Measurements from ENCODE around the gene DMD. TPM values are rescaled to one million over a fixed set of nuclear protein-coding genes. Genes with fewer than 3 reads are reported as not detected.

DMD gene
- total RNA-seq, 1 experiment from 2014 or later, result 47.2 TPM

DNA sequence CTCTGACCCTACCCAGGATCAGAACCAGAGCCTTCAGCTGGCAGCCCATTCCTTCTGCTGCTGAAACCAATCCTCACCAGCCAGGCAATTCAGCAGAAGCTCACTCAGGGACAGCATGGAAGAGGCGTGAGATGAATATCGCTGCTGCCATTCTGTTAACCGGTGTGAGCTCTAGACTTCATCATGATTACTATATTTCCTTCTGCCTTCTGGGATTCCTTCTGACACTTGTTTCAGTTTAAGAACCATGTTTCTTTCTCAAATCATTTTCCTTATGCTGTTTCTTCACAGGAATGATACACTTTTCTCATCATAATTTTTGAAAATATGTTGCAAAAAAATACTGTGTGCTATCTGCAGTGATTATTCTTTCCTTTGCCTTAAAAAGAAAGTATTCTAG, 1666.2 kb downstream of the DMD start:
- H3K4me1 Mint-ChIP-seq (ENCODE audit: low read depth, unreplicated experiment), result no peaks in the 10 kb centered on the region
- no peaks in the 10 kb centered on the region for H3K9me3 ChIP-seq
- intact Hi-C loops (cut with micrococcal nuclease; ENCODE audit: unreplicated experiment), result loop anchor here (10.0 kb wide), 2 partner anchors 110 to 270 kb away; no protein-coding TSS in a partner anchor
- no peak overlapping the region for H3K4me3 ChIP-seq (ENCODE audit: low read depth, low read length)
- no TSS peak for BruUV-seq (replicated peaks)
- ChIA-PET CTCF (no interaction called here), POLR2A (no interaction called here)
- no peak overlapping the region for H3K27ac Mint-ChIP-seq (ENCODE audit: unreplicated experiment)
- H3K36me3 ChIP-seq (ENCODE audit: control insufficient read depth, insufficient read depth, low read length), result no peaks in the 10 kb centered on the region
- H3K27me3 Mint-ChIP-seq (ENCODE audit: insufficient read depth, unreplicated experiment), result no peaks in the 10 kb centered on the region
- no peak for DNase-seq
- H3K4me3 Mint-ChIP-seq (ENCODE audit: unreplicated experiment), result no peak overlapping the region
- H3K36me3 Mint-ChIP-seq (ENCODE audit: insufficient read depth, unreplicated experiment), result peaks cover 6% of the 10 kb centered on the region
- no peaks in the 10 kb centered on the region for H3K9me3 Mint-ChIP-seq (ENCODE audit: unreplicated experiment)
- no peaks in the 10 kb centered on the region for H3K27me3 ChIP-seq (replicated peaks; ENCODE audit: control insufficient read depth, insufficient read depth, low read length)
- TF ChIP-seq CTCF (IDR thresholded peaks at IDR 0.05; ENCODE audit: insufficient read depth in 1 of 2, low read depth in 1 of 2, low read length in 1 of 2, severe bottlenecking in 1 of 2, unreplicated experiment in 1 of 2), result no peak
- H3K4me1 ChIP-seq, result peaks cover 4% of the 10 kb centered on the region; the same call in 1 of the 2 replicates

DNA sequence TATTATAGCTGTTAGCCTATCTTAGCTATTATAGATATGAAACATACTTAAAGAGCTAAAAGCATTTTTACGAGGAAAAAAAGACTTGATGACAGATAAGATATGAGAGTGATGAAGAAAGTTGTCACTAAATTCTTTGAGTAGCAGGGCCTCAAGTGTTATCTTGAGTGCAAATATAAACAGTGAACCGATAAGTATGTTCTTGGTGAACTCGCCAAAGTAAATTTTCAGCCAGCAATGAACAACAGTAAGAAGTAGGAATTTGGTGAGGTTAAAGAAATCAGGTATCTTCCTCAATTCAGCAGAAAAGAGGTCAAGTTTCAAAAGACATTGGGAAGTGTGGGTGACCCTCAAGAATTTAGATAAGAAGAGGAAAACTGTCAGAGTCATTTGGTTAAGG, 1667.7 kb downstream of the DMD start:
- intact Hi-C loops (cut with micrococcal nuclease; ENCODE audit: unreplicated experiment), result loop anchor here (1.0 to 10.0 kb wide), 4 partner anchors 106 to 269 kb away; no protein-coding TSS in a partner anchor
- no peaks in the 10 kb centered on the region for H3K9me3 Mint-ChIP-seq (ENCODE audit: unreplicated experiment)
- Histone ChIP-seq H3K4me3 (ENCODE audit: low read depth, low read length) (no peak overlapping the region), H3K27me3 (replicated peaks; ENCODE audit: control insufficient read depth, insufficient read depth, low read length) (no peaks in the 10 kb centered on the region), H3K9me3 (no peaks in the 10 kb centered on the region), H3K4me1 (peaks cover 4% of the 10 kb centered on the region; the same call in 1 of the 2 replicates), H3K36me3 (ENCODE audit: control insufficient read depth, insufficient read depth, low read length) (no peaks in the 10 kb centered on the region)
- no TSS peak for BruUV-seq (replicated peaks)
- DNase-seq, result peak in 1 of 2 experiments; percentile 62
- ChIA-PET CTCF (interaction anchor here (0.9 kb wide), 1 partner anchor 114 kb away, joined by 3 read pairs; no protein-coding TSS in a partner anchor), POLR2A (no interaction called here)
- peaks cover 6% of the 10 kb centered on the region for H3K36me3 Mint-ChIP-seq (ENCODE audit: insufficient read depth, unreplicated experiment)
- no peaks in the 10 kb centered on the region for H3K4me1 Mint-ChIP-seq (ENCODE audit: low read depth, unreplicated experiment)
- H3K27ac Mint-ChIP-seq (ENCODE audit: unreplicated experiment), result peak overlapping the region; percentile 76
- TF ChIP-seq CTCF (IDR thresholded peaks at IDR 0.05; ENCODE audit: insufficient read depth in 1 of 2, low read depth in 1 of 2, low read length in 1 of 2, severe bottlenecking in 1 of 2, unreplicated experiment in 1 of 2), result no peak
- H3K4me3 Mint-ChIP-seq (ENCODE audit: unreplicated experiment), result no peak overlapping the region
- no peaks in the 10 kb centered on the region for H3K27me3 Mint-ChIP-seq (ENCODE audit: insufficient read depth, unreplicated experiment)

- H3K27me3 Mint-ChIP-seq (ENCODE audit: insufficient read depth, unreplicated experiment), result no peaks in the 10 kb centered on the region
- Histone ChIP-seq H3K4me1 (peaks cover 4% of the 10 kb centered on the region; the same call in 1 of the 2 replicates), H3K9me3 (no peaks in the 10 kb centered on the region), H3K36me3 (ENCODE audit: control insufficient read depth, insufficient read depth, low read length) (no peaks in the 10 kb centered on the region), H3K27me3 (replicated peaks; ENCODE audit: control insufficient read depth, insufficient read depth, low read length) (no peaks in the 10 kb centered on the region), H3K4me3 (ENCODE audit: low read depth, low read length) (no peak overlapping the region)
- TF ChIP-seq CTCF (IDR thresholded peaks at IDR 0.05; ENCODE audit: insufficient read depth in 1 of 2, low read depth in 1 of 2, low read length in 1 of 2, severe bottlenecking in 1 of 2, unreplicated experiment in 1 of 2), result no peak
- H3K36me3 Mint-ChIP-seq (ENCODE audit: insufficient read depth, unreplicated experiment), result peaks cover 6% of the 10 kb centered on the region
- no peak overlapping the region for H3K27ac Mint-ChIP-seq (ENCODE audit: unreplicated experiment)
- H3K4me3 Mint-ChIP-seq (ENCODE audit: unreplicated experiment), result no peak overlapping the region
- H3K4me1 Mint-ChIP-seq (ENCODE audit: low read depth, unreplicated experiment), result no peaks in the 10 kb centered on the region
- ChIA-PET CTCF (interaction anchor here (0.9 kb wide), 1 partner anchor 113 kb away, joined by 3 read pairs; no protein-coding TSS in a partner anchor), POLR2A (no interaction called here)
- peak in 1 of 2 experiments; percentile 1 for DNase-seq
- BruUV-seq (replicated peaks), result no TSS peak
- intact Hi-C loops (cut with micrococcal nuclease; ENCODE audit: unreplicated experiment), result loop anchor here (5.0 to 10.0 kb wide), 3 partner anchors 105 to 268 kb away; no protein-coding TSS in a partner anchor
- H3K9me3 Mint-ChIP-seq (ENCODE audit: unreplicated experiment), result no peaks in the 10 kb centered on the region
Observed at GRCh38 chrX:31542566-31542965, 1668.8 kb downstream of the DMD start.

All from Caco-2 (cell line).